NCI-H345 treated with DMSO at 0.1 percent for 48 hours (cell line): ENCODE data around the gene STBD1.
"Not testable (repeated sequence)": the region's sequence is repeated elsewhere in the genome, so short reads cannot be mapped to it uniquely, and the experiment has no call there.

Source experiments
- DNase-seq: peaks from one replicate; lab custom pipeline; 2025; ENCODE audit not compliant: unreplicated experiment; lab: John Stamatoyannopoulos, UW

STBD1 gene

DNA sequence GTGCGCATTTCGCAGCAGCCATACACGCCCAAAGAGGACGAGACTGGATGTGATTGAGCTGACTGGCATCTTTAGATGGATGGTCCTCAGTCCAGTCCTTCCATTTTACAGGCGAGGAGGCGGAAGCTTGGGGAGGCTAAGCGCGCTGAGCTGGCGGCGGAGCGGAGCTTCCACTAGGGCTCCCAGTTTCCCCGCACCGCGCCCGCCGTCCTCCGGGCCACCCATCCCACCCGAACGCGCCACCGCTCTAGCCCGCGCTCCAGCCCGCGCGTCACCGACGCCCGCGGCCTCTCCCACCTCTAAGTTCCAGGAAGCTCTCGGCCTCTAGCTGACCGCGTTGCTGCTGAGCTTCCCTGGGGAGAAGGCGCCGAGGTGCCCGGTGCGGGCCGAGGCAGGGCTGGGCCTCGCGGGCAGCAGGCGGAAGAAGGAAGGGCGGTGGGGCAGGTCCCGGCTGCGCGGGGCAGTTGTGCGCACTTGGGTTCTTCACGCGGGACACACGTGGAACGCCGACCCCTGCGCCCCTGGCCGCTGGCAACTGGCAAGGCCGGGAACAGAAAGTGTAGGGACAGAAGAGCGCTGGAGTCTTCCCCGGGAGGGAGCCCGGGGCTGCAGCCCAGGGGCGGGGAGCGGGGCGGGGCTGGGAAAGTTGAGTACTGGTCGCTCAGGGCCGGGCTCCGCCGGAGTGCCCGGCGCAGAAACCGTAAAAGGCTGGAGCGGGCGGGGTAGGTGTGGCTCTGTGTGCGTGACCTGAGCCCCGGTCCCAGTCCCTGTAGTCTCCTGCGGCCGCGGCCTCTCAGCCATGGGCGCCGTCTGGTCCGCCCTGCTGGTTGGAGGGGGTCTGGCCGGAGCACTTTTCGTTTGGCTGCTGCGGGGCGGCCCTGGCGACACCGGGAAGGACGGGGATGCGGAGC, at the start of gene STBD1:
Gene STBD1 (plus strand): TSS at position 763 of the 911 bp plus-strand sequence. CDS start 37 bp downstream, at position 800.
- no peak for DNase-seq

DNA sequence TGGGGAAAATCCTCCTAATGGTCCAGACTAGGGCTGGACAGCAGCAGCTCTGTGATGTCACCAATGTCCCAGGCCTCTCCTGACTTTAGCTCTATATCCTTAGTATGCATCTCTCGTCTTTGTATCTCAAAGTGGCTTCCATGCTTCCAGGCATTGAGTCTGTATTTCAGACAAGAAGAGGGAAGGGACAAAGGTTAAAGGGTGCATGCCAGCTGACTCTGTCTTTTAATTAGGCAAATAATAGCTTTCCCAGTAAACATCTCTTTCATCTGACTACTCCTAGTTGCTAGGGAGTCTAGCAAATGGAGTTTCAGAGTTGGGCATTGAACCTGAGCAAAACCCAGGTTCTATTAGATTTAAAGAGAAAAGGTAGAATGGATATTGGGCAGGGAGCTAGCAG, 49.6 kb upstream of the STBD1 start:
- no peak for DNase-seq

DNA sequence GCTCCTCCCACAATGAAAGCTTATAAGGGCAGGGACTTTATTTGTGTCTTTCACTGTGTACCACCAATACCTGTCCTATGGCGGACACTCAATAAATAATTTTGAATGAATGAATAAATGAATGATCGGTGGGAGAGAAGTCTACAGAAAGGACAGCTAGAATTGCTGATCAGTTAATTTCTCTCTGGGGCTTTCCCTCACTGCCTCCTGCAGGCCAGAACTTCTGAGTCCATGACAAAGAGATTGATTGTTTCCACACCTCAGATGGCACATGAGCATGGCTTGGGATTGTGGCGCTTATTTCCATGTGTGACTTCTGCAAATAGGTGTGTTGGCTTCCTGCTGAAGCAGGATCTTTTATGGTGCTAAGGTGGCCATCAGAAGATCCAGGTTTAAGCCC, 48.7 kb upstream of the STBD1 start:
- DNase-seq = no peak

DNA sequence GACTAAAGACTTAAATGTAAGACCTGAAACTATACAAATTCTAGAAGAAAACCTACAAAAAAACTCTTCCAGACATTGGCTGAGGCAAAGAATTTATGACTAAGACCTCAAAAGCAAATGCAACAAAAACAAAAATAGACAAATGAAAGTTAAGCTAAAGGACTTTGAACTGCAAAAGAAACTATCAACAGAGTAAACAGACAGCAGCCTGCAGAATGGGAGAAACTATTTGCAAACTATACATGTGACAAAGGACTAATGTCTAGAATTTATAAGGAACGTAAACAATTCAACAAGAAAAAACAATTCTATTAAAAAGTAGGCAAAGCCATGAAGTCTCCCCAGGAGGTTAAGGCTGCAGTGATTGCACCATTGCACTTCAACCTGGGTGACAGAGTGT, 46.0 kb upstream of the STBD1 start:
- no peak for DNase-seq

DNA sequence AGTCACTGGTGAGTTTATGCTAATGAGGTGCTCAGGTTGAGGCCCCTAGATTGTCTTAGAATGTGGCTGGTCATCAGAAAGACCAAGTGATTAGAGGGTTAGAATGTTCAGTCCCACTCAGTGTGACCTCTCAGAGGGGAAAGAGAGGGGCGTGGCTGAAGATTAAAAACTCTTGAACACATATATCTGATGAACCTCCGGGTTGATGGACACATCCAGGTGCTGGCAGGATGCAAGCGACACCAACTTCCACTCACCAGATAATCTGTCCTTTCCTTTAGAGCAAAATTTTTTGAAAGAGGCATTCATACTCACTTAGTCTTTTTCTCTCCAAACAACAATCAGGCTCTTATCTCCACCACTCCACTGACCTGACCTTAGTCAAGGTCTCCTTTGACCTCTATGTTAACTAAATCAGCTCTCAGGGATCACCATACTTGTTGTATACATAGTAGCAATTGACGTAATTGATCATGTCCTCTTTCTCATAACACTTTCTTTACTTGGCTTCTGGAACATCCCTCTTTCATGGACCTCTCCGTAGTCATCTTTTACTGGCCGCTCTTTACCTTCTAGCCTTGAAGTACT, 40.8 kb upstream of the STBD1 start:
- no peak for DNase-seq

DNA sequence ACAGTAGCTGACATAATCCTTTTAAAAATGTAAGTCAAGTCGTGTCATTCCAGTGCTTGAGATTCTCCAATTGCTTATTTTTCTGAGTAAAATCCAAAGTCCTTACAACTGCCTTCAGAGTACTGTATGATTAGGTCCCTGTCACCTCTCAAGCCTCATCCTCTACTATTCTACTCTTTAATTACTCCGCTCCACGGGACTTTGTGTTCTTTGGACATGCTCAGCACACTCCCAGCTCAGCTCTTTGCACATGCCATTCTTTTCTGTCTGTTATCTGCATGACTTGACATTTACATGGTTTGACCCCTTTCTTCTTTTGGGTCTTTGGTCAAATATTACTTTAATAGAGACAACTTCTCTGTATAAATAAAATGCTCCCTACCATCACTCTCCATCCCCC, 39.9 kb upstream of the STBD1 start:
- DNase-seq = no peak

DNA sequence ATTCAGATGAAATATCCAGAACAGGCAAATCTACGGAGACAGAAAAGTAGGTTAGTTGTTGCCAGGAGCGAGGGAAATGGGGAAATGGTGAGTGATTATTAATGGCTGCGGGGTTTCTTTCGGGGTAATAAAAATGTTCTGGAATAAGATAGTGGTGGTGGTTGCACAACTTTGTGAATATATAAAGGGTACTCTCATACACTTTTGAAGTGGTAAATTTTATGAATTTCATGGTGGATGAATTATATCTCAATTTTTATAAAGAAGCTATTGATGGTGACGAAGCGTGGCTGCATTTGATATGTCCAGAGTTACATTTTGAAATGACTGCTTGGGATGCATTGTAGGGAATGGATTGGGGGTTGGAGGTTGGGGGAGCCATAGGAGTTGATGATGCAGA, 38.7 kb upstream of the STBD1 start:
- no peak for DNase-seq

DNA sequence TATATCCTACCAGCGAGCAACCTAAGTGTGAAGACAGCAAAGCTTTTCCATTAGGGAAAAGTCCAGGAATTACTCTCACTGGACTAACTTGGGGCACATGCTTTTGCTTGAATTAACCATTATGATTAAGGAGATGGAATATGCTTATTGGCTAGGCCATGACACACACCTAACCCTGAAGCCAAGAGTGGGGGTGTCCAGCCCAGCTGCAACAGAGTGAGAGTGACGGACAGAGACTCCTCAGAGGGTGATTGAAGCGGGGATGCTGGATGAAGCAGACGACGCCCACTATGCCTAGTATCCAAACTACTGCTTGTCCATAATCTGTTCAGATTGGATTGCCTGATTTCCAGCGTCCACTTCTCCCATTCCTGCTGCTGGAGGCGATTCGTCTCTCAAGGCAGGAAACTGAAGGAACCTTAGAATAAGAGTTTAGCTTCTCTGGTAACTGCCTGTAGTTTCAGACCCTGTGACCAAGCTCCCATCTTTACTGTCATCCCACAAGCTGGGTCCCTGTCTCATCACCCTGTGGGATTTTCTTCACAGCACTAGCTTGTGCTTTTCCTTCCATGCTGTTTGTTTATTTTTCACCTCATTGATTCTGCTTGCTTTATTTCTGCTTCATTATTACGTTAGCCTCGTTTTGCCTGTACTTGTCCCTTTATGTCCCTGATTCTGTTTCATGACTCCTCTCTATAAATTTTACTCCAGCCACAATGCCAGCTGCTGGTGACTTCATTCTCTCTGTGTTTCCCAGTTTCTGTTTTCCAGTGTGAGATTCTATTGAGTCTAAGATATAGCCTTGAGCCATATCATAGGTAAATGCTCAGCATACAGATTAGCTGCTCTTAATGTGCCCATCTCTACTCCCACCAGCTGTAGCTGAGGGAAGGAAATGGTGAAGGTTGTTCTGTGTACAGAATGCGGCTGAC, 36.0 kb upstream of the STBD1 start:
- peak; percentile 46 for DNase-seq

DNA sequence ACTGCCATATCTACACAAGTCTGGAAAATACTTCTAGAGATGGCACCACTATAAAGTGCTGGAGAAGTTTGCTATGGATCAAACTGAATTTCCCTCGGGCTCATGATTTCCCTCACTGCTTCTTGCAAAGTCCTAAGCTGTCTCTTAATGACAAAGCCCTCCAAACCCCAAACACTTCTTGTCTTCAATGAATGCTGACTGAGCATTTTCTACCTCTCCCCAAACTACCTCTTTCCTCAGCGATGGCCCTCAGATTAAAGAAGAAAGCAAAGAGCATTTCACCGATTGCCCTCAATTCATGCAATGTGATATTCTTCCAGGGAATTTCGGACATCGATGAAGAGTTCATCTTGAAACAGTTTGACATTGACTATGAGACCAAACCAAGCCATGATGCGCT, 35.3 kb upstream of the STBD1 start:
- no peak for DNase-seq

DNA sequence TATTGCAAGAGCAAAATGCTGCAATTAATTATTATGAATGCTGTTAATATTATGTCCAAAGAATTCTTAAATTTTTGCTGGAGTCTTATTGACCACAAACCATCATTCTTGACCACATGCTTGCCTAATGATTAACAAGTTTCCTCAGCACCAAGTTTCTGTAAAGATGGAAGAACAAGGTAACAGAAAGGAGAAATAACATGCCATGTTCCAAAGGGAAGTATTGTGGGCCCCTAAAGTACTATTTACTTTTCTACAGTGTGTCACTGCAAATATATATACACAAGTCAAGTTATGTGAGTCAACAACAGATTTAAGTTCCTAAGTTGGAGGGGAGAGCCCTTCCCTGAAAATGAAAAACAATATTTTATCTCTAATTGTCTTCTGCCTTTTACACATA, 34.5 kb upstream of the STBD1 start:
- no peak for DNase-seq

DNA sequence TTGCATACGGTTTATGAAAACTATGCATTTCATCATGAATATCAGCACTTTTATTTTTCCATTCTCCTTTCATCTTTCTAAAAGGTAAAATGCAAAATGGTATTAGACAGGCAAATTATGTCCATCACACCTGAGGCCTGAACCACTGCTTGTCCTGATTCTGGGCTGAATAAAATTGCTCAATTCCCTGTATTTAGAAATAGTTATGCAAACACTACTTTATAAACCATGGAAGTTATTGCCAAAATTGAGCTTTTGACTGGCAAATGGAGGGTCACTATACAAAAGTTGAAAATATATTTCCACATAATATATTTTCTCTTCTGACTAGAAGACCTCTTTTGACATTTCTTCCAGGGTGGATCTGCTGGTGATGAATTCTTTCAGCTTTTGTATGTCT, 34.0 kb upstream of the STBD1 start:
- no peak for DNase-seq

DNA sequence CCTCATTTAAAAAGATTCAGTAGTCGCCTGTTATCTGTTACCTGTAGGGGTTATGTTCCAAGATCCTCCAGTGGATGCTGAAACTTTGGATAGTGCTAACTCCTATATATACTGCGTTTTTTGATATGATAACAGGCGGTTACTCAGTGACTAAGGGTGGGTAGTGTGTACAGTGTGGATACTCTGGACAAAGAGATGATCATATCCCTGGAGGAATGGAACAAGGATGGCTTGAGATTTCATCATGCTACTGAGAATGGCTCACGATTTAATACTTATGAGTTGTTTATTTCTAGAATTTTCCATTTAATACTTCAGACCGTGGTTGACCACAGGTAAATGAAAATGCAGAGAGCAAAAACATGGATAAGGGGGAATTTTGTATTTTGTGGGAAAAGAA, 33.5 kb upstream of the STBD1 start:
- DNase-seq = no peak

DNA sequence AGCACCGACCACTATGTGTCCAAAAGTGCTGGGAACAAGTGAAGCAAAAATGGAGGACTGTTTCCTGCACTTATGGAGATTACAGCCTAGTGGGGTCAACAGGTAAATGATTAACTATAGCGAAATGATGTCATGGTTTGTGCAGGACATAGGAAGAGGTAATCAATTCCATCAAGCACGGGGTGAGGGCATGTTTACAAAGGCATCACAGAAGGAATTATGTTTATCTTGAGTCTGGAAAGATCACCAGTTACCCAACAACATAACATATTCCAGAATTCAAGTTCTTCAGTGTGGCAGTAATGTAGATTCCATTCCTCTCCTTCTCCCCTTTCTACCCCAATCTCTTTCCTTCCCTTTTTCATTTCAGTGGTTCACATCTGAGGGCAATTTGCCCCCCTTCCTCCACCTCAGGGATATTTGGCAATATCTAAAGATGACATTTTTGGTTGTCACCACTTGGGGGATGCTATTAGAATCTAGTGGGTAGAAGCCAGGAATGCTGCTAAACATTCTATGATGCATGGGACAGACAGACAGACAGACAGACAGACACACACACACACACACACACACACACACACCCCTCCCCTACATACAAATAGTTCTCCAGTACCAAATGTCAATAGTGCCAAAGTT, 30.9 kb upstream of the STBD1 start:
- DNase-seq = no peak

DNA sequence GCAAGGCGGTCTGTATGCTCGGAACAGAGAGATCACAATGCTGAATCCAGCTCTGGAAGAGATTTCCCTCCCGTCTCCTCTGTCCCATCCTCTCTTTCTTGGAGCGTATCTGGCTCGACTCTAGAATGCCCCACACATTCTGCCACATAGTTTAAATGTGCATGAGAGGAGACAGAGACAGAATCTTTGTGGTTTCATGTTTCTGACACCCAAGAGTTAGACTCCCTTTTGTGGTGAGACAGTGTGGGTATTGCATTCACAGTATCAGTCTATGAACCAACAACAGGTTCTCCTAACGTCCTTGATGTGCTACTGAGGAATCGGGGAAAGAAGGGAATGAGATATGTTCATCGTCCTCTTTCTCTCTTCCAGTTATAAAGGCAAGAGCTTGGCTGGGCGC, 29.7 kb upstream of the STBD1 start:
- no peak for DNase-seq

DNA sequence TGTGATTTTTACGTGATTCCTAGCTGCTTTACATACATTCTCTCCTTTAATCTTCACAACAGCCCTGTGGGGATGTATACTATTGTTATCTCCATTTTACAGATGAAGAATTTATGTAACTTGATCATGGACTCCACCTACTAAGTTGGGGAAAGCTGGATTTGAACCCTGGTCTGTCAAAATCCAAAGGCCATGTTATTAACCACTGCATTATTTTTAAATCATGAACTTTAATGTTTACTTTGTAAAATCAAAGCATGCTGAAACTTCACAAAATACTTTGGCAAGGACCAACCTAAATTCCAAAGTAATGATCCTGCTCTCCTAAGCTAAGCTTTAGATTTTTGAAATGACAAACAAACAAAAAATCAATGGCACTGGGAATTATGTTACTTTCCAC, 28.9 kb upstream of the STBD1 start:
- no peak for DNase-seq

DNA sequence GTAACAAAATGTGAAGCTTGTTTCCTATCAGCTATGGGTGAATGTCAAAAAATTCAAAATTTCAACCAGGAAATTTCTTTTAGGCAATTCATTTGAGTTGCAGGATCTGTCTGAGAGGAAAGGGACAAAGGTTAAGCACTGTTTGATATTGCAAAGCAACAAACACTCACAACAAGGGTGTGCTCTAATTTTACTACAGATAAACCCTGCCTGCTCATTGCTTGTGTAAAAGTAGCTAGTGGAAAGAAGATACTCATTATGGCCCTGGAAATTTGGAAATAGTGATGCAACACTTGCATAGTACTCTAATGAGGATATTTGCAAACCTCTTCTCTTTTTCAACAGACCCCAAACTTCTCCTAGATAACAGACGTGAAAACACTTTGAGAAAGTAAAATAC, 27.9 kb upstream of the STBD1 start:
- no peak for DNase-seq

DNA sequence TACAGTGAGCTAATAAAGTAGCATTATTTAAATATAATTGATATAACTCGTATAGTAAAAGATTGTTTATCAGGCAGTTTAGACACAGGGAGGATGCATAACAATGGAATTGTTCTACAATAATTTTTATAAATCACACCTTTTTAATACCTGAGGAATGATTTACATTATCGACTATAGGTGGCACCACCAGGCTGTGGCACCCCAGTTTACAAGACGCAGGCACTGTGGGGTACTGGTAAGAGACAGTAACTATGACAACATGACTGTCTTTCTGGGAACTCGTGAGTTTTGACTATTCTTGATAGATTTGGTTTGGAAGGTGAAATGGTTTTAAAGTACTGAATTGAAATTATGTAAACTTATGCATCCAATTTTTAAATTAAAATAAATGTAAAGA, 27.1 kb upstream of the STBD1 start:
- DNase-seq = no peak

DNA sequence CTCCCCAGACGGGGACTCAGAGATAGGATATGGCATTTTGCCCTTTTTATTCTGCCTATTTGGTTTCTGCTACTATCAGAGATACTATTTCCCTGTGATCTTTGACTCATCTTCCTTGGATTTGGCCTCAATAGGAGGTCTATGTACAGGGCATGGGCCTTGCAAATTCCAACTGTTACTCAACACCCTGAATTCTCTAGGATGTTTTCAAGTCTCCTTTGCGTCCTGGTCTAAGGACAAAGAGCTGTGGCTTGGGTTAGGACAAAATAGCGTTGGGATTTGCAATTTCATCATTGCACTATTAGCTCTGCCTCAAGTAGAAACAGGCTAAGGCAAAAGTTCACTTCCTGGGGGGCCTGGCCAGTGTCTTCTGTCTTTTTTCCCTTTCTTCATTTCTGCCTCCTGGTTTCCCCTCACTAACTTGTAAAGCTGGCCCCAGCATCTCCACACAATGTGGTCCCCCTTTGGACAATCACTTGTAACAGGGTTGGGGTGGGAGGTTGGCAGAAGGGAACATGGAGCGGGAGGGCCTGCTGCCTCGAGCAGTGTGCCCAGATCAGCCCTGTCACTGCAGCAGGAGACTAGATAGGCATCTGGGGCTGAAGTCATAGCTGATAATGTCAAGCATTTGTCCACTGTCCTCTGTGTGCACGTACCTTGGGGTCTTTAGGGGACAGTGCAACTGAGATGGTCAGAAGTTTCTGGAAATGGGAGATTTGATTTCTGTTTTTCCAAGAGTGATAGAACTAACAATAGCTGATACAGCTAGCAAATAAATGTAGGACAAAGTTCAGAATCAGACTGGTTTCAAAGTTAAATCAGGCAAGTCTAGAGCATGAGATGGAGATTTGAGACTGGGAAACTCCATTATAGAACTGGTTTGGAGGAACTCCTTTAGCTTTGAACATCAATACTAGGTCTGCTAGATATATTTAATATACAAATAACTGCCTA, 25.8 kb upstream of the STBD1 start:
- DNase-seq = no peak

DNA sequence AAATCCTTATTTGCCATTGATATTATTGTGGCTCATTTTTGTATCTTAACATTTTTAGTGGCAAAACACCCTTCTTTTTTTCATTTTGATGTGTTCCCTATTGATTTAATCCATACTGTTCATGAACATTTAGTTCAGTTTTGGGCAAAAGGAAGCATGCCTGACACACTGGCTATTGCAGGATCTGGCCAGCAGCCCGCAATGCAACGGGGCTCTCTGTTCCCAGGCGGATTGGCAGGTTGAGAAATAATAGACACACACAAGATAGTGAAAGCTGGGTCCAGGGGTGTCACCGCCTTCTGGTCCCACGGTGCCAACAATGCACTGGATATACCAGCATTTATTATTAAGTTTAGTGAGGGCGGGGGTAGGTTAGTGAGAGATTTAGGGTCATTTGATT, 24.9 kb upstream of the STBD1 start:
- DNase-seq = not testable (repeated sequence)
